Panc1 (cell line): ENCODE measurements around the gene CDH23.

Source experiments
- TF ChIP-seq, protein P1 (sequence below), 2 experiments: IDR thresholded peaks; 2 replicates each; pipeline ENCODE4 v1.6.1; 2011 to 2012; ENCODE audit warnings: low read depth in 2 of 2, control low read depth in 1 of 2, low read length in 1 of 2, mild to moderate bottlenecking in 1 of 2, moderate library complexity in 1 of 2; ENCODE audit not compliant: insufficient read depth in 1 of 2
- TF ChIP-seq, protein P2 (sequence below): fragments of 450-650 bp; IDR thresholded peaks from 2 replicates; pipeline ENCODE4 v1.5.1; 2017; ENCODE audit warnings: mild to moderate bottlenecking

DNA sequence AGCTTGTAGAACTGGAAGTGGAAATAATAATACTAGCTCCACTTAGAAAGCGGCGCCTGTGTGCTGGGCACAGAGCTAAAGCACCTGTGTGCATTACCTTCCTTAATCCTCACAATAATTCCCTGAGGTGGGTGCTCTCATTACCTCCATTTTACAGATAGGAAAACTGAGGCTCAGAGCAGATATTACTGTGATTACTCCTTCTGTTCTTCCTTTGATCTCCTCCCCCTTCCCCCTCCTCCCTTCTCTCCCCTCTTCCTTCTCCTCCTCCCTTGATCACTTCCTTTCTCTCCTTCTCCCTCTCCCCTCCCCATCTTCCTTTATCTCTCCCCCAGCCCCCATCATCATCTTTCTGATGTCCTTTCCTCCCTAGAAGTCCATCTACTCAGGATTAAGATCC lies 267.9 kb downstream of the CDH23 start:
- TF ChIP-seq, protein P1, sequence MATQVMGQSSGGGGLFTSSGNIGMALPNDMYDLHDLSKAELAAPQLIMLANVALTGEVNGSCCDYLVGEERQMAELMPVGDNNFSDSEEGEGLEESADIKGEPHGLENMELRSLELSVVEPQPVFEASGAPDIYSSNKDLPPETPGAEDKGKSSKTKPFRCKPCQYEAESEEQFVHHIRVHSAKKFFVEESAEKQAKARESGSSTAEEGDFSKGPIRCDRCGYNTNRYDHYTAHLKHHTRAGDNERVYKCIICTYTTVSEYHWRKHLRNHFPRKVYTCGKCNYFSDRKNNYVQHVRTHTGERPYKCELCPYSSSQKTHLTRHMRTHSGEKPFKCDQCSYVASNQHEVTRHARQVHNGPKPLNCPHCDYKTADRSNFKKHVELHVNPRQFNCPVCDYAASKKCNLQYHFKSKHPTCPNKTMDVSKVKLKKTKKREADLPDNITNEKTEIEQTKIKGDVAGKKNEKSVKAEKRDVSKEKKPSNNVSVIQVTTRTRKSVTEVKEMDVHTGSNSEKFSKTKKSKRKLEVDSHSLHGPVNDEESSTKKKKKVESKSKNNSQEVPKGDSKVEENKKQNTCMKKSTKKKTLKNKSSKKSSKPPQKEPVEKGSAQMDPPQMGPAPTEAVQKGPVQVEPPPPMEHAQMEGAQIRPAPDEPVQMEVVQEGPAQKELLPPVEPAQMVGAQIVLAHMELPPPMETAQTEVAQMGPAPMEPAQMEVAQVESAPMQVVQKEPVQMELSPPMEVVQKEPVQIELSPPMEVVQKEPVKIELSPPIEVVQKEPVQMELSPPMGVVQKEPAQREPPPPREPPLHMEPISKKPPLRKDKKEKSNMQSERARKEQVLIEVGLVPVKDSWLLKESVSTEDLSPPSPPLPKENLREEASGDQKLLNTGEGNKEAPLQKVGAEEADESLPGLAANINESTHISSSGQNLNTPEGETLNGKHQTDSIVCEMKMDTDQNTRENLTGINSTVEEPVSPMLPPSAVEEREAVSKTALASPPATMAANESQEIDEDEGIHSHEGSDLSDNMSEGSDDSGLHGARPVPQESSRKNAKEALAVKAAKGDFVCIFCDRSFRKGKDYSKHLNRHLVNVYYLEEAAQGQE (IDR thresholded peaks at IDR 0.05; ENCODE audit: insufficient read depth in 1 of 2, low read depth in 2 of 2, low read length in 1 of 2), result no peak
- TF ChIP-seq, protein P2, sequence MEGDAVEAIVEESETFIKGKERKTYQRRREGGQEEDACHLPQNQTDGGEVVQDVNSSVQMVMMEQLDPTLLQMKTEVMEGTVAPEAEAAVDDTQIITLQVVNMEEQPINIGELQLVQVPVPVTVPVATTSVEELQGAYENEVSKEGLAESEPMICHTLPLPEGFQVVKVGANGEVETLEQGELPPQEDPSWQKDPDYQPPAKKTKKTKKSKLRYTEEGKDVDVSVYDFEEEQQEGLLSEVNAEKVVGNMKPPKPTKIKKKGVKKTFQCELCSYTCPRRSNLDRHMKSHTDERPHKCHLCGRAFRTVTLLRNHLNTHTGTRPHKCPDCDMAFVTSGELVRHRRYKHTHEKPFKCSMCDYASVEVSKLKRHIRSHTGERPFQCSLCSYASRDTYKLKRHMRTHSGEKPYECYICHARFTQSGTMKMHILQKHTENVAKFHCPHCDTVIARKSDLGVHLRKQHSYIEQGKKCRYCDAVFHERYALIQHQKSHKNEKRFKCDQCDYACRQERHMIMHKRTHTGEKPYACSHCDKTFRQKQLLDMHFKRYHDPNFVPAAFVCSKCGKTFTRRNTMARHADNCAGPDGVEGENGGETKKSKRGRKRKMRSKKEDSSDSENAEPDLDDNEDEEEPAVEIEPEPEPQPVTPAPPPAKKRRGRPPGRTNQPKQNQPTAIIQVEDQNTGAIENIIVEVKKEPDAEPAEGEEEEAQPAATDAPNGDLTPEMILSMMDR, result no peak
